Sigmoid colon (tissue), 7 donors: Measurements from ENCODE around the gene NDUFB8. TPM values are rescaled to one million over a fixed set of nuclear protein-coding genes. Genes with fewer than 3 reads are reported as not detected.

Experiments used
- DNase-seq: peaks from one replicate; pipeline ENCODE4 v3.0.0-alpha.2; 2019
- H3K27ac ChIP-seq, 4 donors: fragments of 200-600 bp; sonication (generic); one replicate each; pipeline ENCODE4 v1.5.1; 2016 to 2019; ENCODE audit warnings: mild to moderate bottlenecking in 1 of 4
- H3K27me3 ChIP-seq, 3 donors: fragments of 200-600 bp; sonication (generic); one replicate each; pipeline ENCODE4 v1.5.1; 2019; ENCODE audit warnings: mild to moderate bottlenecking in 1 of 3
- H3K36me3 ChIP-seq, 4 donors: fragments of 200-600 bp; sonication (generic); one replicate each; pipeline ENCODE4 v1.5.1; 2016 to 2019
- H3K4me1 ChIP-seq, 4 donors: fragments of 200-600 bp; sonication (generic); one replicate each; pipeline ENCODE4 v1.5.1; 2017 to 2019
- H3K4me3 ChIP-seq, 4 donors: fragments of 200-600 bp; sonication (generic); one replicate each; pipeline ENCODE4 v1.5.1; 2017 to 2019; ENCODE audit warnings: mild to moderate bottlenecking in 2 of 4, moderate library complexity in 1 of 4
- H3K9me3 ChIP-seq, 4 donors: fragments of 200-600 bp in 3 of 4; sonication (generic) in 3 of 4; one replicate each; pipeline versions ENCODE4 v1.5.1 to v1.6.1; 2013 to 2019
- CTCF ChIP-seq, 4 experiments: fragments of 450-650 bp in 3 of 4; fragments of 200-600 bp in 1 of 4; IDR thresholded peaks; one replicate each; pipeline ENCODE4 v1.5.1; 2016 to 2019; ENCODE audit warnings: antibody characterized with exemption in 4 of 4, mild to moderate bottlenecking in 3 of 4, moderate library complexity in 2 of 4
- EP300 ChIP-seq, 4 donors: sonication (generic); formaldehyde crosslinking; IDR thresholded peaks; one replicate each; pipeline ENCODE4 v1.6.1; 2017; ENCODE audit warnings: antibody characterized with exemption in 4 of 4
- POLR2A ChIP-seq, 2 donors: fragments of 450-650 bp; IDR thresholded peaks; one replicate each; pipeline ENCODE4 v1.6.1; 2016; ENCODE audit warnings: antibody characterized with exemption in 2 of 2, mild to moderate bottlenecking in 2 of 2, moderate library complexity in 2 of 2
- POLR2AphosphoS5 ChIP-seq, 4 donors: sonication (generic); formaldehyde crosslinking; IDR thresholded peaks; one replicate each; pipeline ENCODE4 v1.6.1; 2017; ENCODE audit warnings: antibody characterized with exemption in 4 of 4
- WGBS, 2 donors: extraction: QIAGEN DNeasy Blood & Tissue Kit; methylation state at CpG; one replicate each; pipeline ENCODE4 v1.1.7; 2013; 5-methylcytosine and 5-hydroxymethylcytosine counted together
- intact Hi-C: fragments of 100-400 bp; cut with DNase I; formaldehyde crosslinking; loops from one replicate; pipeline ENCODE4 v1.15.1; 2023
- polyA plus RNA-seq, 3 donors: library from polyadenylated mRNA; stranded (reverse); fragments of 200-250 nt; gene quantifications; one replicate each; pipeline ENCODE4 v1.2.3, GENCODE V29; 2013
- total RNA-seq, 4 donors: library from RNA; depleted of rRNA; stranded (reverse); fragments of >200 nt; gene quantifications; one replicate each; pipeline ENCODE4 v1.1.0, GENCODE V29; 2016
- donor health status: healthy with polysubstance abuse.
- donor health status: Bipolar disorder and iron deficiency.
- donor health status: healthy.

Gene NDUFB8
- total and polyA plus RNA-seq, 7 donors, result 232 to 449 (median 359) TPM

DNA sequence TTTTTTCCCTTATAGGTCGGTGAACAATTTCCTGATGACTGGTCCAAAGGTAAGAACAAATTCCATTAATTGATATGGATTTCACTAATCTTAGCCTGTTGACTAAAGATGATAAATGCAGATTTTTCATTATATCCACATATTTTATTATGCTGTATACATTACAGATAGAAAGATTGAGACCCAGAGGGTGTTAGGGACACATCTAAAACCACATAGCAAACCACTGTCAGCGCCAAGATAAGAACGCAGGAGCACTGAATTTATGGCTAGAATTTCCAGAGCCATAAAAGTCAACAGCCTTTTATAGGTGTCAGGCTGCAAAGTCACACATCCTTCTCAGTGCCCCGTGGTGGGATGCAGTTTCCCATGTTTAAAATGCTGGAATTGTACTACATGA is 50.6 kb downstream of the NDUFB8 start:
- Histone ChIP-seq H3K9me3 (no peaks in the 10 kb centered on the region), H3K4me1 (peaks cover 0 to 16% (median 15%) of the 10 kb centered on the region in 4 donors), H3K36me3 (no peaks in the 10 kb centered on the region), H3K27ac (no peak overlapping the region), H3K4me3 (no peak overlapping the region), H3K27me3 (peaks cover 6 to 44% (median 13%) of the 10 kb centered on the region in 3 donors)
- TF ChIP-seq POLR2A (IDR thresholded peaks at IDR 0.05) (no peak), POLR2AphosphoS5 (IDR thresholded peaks at IDR 0.05) (no peak), EP300 (IDR thresholded peaks at IDR 0.05) (no peak), CTCF (IDR thresholded peaks at IDR 0.05) (no peak)
- WGBS, 2 donors, result 3 to 14% methylated on average over 4 of the region's 4 CpGs
- intact Hi-C loops, result no loop called here
- DNase-seq, result no peak

DNA sequence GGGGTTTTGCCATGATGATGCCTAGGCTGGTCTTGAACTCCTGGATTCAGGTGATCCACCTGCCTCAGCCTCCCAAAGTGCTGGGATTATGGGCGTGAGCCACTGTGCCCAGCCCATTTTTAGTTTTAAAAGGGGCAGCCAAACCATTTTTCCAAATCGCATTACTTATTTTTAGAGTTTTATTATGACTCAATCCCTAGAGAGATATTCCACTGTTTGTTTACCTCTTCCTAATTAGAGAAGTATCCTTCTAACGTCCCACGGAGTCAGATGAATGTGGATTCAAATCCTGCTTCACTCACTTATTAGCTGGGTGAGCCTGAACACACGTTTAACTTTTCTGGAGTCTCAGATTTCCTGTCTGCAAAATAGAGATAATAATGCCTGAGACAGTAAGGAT is 51.7 kb downstream of the NDUFB8 start:
- TF ChIP-seq CTCF (IDR thresholded peaks at IDR 0.05) (no peak), POLR2A (IDR thresholded peaks at IDR 0.05) (no peak), EP300 (IDR thresholded peaks at IDR 0.05) (no peak), POLR2AphosphoS5 (IDR thresholded peaks at IDR 0.05) (no peak)
- Histone ChIP-seq H3K4me1 (peaks cover 0 to 16% (median 14%) of the 10 kb centered on the region in 4 donors), H3K27me3 (peaks cover 6 to 44% (median 13%) of the 10 kb centered on the region in 3 donors), H3K27ac (no peak overlapping the region), H3K4me3 (no peak overlapping the region), H3K9me3 (no peaks in the 10 kb centered on the region), H3K36me3 (no peaks in the 10 kb centered on the region)
- 12 to 39% methylated on average over 5 of the region's 5 CpGs for WGBS, 2 donors
- intact Hi-C loops, result no loop called here
- DNase-seq, result no peak

Other genes starting within 250 kb of the NDUFB8 start
- gene BLOC1S2, start 243.2 kb downstream of the NDUFB8 start, total RNA-seq, result 10 to 100 TPM; 12.1 to 23.9 (median 18.3) TPM
- gene BLOC1S2, start 243.2 kb downstream of the NDUFB8 start, polyA plus RNA-seq, result 10 to 100 TPM; 36.6 to 55.0 (median 51.1) TPM
- gene PKD2L1, start 199.6 kb downstream of the NDUFB8 start, total RNA-seq, result not detected
- 1 to 10 TPM in 1 of 3 donors, under 1 TPM in 2; 0.31 to 4.2 (median 0.60) TPM for gene PKD2L1, start 199.6 kb downstream of the NDUFB8 start, polyA plus RNA-seq
- 10 to 100 TPM in 3 of 4 donors, 1 to 10 TPM in 1; 4.8 to 28.5 (median 12.5) TPM for gene SCD, start 182.6 kb downstream of the NDUFB8 start, total RNA-seq
- gene SCD, start 182.6 kb downstream of the NDUFB8 start, polyA plus RNA-seq, result 100 to 1,000 TPM in 1 of 3 donors, 10 to 100 TPM in 1, 1 to 10 TPM in 1; 4.2 to 199 (median 15.7) TPM
- gene WNT8B, start 66.9 kb downstream of the NDUFB8 start, total RNA-seq, result not detected
- gene WNT8B, start 66.9 kb downstream of the NDUFB8 start, polyA plus RNA-seq, result under 1 TPM in 1 of 3 donors, not detected in 2; 0.06 TPM
- gene SEC31B, start 10.0 kb downstream of the NDUFB8 start, total RNA-seq, result 10 to 100 TPM in 1 of 4 donors, 1 to 10 TPM in 3; 3.9 to 19.4 (median 6.4) TPM
- gene SEC31B, start 10.0 kb downstream of the NDUFB8 start, polyA plus RNA-seq, result 10 to 100 TPM in 1 of 3 donors, under 1 TPM in 2; 0.60 to 10.1 (median 0.92) TPM
- 10 to 100 TPM; 13.2 to 23.8 (median 13.9) TPM for gene HIF1AN, start 6.1 kb upstream of the NDUFB8 start, total RNA-seq
- gene HIF1AN, start 6.1 kb upstream of the NDUFB8 start, polyA plus RNA-seq, result 10 to 100 TPM in 1 of 3 donors, 1 to 10 TPM in 2; 4.2 to 11.1 (median 5.3) TPM
- not detected for gene PAX2, start 215.7 kb upstream of the NDUFB8 start, total RNA-seq
- not detected for gene PAX2, start 215.7 kb upstream of the NDUFB8 start, polyA plus RNA-seq